Eye (tissue), 1 donor: ENCODE data around the gene MYADML2.

ENCODE experiments used
- DNase-seq: peaks from one replicate; pipeline ENCODE4 v3.0.0-alpha.2; 2015

MYADML2 gene

DNA sequence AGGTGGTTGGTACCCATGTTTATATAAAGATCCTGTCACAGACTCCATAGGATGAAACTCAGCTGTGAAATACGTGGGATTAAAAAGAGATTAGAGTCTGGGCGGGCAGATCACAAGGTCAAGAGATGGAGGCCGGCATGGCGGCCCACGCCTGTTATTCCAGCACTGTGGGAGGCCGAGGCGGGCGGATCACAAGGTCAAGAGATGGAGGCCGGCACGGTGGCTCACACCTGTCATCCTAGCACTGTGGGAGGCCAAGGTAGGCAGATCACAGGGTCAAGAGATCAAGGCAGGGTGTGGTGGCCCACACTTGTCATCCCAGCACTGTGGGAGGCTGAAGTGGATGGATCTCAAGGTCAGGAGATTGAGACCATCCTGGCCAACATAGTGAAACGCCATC lies 51.6 kb downstream of the MYADML2 start:
- no peak for DNase-seq

DNA sequence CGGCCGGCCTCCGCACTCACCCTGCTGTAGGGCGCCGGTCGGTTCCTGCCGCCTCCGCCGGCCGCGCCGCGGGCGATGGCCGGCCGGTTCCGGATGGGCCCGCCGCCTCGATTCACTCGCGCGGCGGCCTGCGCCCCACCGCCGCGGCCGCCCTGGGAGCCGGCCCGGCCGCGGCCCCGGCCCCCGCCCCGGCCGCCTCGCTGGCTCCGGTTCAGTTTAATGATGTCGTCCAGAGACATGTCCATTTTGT lies 55.8 kb downstream of the MYADML2 start:
- DNase-seq = no peak

DNA sequence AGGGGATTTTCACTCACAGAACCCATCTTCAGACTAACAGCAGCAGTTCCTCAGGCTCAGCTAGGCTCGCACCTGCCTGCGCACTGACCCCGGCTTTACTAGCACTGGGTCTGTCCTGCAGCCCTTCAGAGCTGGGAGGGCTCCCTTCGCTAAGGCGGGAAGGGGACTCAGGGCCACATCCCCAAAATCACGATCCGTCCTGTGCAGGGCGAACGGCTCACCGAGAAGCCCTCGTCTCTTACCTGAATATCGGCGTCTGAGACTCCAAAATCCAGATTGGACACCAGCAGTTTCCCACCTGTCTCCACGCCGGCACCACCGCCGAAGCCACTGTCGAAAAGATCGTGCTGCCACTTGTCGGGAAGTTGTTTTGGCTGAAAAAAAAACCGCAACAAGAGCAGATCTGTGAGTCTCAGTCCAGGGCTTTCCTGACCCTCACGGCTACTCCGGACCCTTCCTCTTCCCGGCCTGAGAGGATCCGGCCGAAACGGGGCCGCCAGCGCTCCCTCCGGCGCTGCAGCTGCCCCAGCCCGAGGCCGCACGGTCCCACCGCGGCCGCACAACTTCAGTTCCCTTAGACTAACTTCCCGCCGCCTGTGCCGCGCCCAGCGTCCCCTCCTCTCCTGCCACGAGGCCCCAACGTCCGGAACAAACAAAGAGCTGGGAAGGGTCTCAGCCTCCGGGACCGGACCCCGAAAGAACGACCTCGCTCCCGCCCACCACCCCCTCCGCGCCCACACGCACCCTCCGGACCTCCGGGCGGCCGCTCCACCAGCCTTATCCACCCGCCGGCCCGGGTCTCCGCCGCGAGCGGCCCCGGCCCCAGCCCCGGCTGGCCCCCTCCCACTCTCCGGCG lies 56.4 kb downstream of the MYADML2 start:
- DNase-seq = peak; percentile 30
